K562 (cell line): ENCODE results near the gene EFHC1. TPM values are rescaled to one million over a fixed set of nuclear protein-coding genes. Genes with fewer than 3 reads are reported as not detected.

Source experiments
- CGGBP1 ChIP-seq: fragments of 250-450 bp; sonication (Bioruptor Pico); IDR thresholded peaks from 2 replicates; pipeline ENCODE4 v1.9.0; 2021; ENCODE audit warnings: mild to moderate bottlenecking
- FOXJ2 ChIP-seq: fragments of 200-800 bp; sonication (Bioruptor generic); IDR thresholded peaks from 2 replicates; pipeline ENCODE4 v1.6.1; 2016; ENCODE audit warnings: missing genetic modification characterization, missing compliant biosample characterization
- GABPA ChIP-seq: fragments of 200-800 bp; sonication (Bioruptor generic); conservative IDR thresholded peaks from 2 replicates; pipeline ENCODE4 v1.6.1; 2016; ENCODE audit warnings: low read depth, missing genetic modification characterization, missing compliant biosample characterization
- GABPB2 ChIP-seq: fragments of 250-450 bp; sonication (Bioruptor Pico); conservative IDR thresholded peaks from 2 replicates; pipeline ENCODE4 v1.5.1; 2021; ENCODE audit warnings: mild to moderate bottlenecking
- HNRNPL ChIP-seq: fragments of 200-400 bp; formaldehyde crosslinking; IDR thresholded peaks from 2 replicates; pipeline ENCODE4 v1.6.1; 2017; ENCODE audit warnings: low read depth, mild to moderate bottlenecking, low read length
- POU5F1 ChIP-seq: fragments of 150-350 bp; IDR thresholded peaks from 2 replicates; pipeline ENCODE4 v1.6.1; 2014; ENCODE audit warnings: borderline replicate concordance, low read length, low read depth, mild to moderate bottlenecking; ENCODE audit not compliant: partially characterized antibody
- RBBP5 ChIP-seq: fragments of 200-600 bp; sonication (generic); IDR thresholded peaks from 2 replicates; pipeline ENCODE4 v1.6.1; 2012; ENCODE audit warnings: borderline replicate concordance, mild to moderate bottlenecking, low read length, control low read depth, inconsistent platforms; ENCODE audit not compliant: insufficient read depth, poor library complexity, severe bottlenecking
- SMAD2 ChIP-seq: fragments of 150-350 bp; IDR thresholded peaks from 2 replicates; pipeline ENCODE4 v1.6.1; 2014; ENCODE audit warnings: low read depth, mild to moderate bottlenecking, low read length
- ZC3H4 ChIP-seq: sonication (generic); formaldehyde crosslinking; IDR thresholded peaks from 2 replicates; pipeline ENCODE4 v1.9.0; 2021; ENCODE audit warnings: missing genetic modification reagents, borderline replicate concordance
- ZHX1 ChIP-seq: fragments of 150-350 bp; conservative IDR thresholded peaks from 2 replicates; pipeline ENCODE4 v1.6.1; 2014; ENCODE audit warnings: low read length
- ZNF282 ChIP-seq: sonication (generic); formaldehyde crosslinking; IDR thresholded peaks from 2 replicates; pipeline ENCODE4 v1.8.1; 2023; ENCODE audit warnings: missing genetic modification reagents
- ZNF311 ChIP-seq: fragments of 250-450 bp; sonication (Bioruptor Pico); IDR thresholded peaks from 2 replicates; pipeline ENCODE4 v1.4.0; 2020; ENCODE audit warnings: mild to moderate bottlenecking, moderate library complexity
- polyA plus RNA-seq, 8 experiments: library from polyadenylated mRNA; depleted of rRNA in 4 of 8; stranded (reverse) in 5 of 8; unstranded in 3 of 8; fragments of >200 nt; fragmentation: Nextera tagmentation in 2 of 8; fragmentation: Illumina TruSeq in 1 of 8; extraction: Ambion mirVana in 2 of 8; extraction: Trizol in 1 of 8; gene quantifications; 2 replicates each; pipeline versions ENCODE4 v1.2.1 to v1.2.3, GENCODE V29; 2011 to 2014; ENCODE audit warnings: inconsistent platforms in 1 of 8, missing spikeins in 1 of 8
- total RNA-seq, 7 experiments: library from RNA; depleted of rRNA in 6 of 7; stranded (reverse); fragments of >200 nt in 6 of 7; fragmentation: Illumina TruSeq in 2 of 7; extraction: Trizol in 2 of 7; gene quantifications; 2 replicates each; pipeline versions ENCODE4 v1.2.1 to v1.2.3, GENCODE V29; 2011 to 2021; ENCODE audit warnings: low replicate concordance in 1 of 7
- TF ChIP-seq, protein P1 (sequence below): fragments of 450-650 bp; conservative IDR thresholded peaks from 2 replicates; pipeline ENCODE4 v1.6.1; 2016; ENCODE audit warnings: missing genetic modification characterization, low read depth, mild to moderate bottlenecking, control low read depth, missing compliant biosample characterization
- TF ChIP-seq, protein P2 (sequence below): IDR thresholded peaks from 2 replicates; pipeline ENCODE4 v1.6.1; 2016; ENCODE audit warnings: missing genetic modification characterization, missing compliant biosample characterization

EFHC1 gene
- total and polyA plus RNA-seq, 9 of the 15 experiments (the other 6 are each of a cell fraction or from before 2014, with no cell fraction given), result 9.5 to 31.0 (median 14.9) TPM

DNA sequence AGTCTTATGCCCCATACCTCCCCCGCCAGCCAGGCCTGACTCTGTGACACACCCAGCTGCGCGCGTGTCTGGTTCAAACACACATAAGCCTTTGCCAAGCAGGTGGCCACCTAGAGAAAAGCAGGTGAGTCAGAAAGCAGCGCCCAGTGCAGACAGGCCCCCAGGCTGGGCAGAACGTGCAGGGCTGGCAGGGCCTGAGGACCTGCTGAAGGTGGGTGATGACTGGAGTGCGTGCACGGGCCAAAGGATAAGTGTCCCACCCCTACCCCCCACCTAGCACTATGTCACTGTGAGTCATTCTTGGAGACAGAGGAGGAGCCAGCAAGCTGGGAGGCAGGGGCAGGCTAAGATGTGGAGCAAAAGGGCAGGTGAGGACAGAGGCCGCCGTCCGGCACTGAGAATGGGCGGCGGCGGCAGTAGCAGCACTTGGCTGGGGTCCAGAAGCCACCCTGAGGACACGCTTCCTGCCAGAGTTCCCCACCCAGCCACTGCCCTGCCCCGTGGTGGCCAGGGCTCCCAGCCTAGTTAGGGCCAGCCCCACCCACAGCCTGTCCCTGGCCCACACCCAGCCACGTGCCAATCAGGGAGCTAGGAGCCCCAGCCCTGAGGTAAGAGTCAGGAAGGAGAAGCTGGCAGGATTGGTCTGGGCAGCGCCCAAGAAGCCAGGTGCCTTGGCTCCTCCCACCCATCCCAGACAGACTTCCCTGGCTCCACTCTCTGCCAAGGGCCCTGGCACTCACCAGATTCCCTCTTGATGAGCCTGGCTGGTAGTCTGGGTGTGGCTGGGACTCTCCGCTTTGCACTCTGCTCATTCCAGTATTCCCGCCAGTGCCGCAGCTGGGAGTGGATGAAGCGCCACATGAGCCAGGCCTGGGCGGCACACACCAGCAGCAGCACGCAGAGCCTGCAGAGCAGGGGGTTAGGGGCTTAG lies 84.0 kb downstream of the EFHC1 start (continued):
- TF ChIP-seq RBBP5 (peak; percentile 65), HNRNPL (peak; percentile 46), CGGBP1 (CRISPR knock-in tag) (no peak), ZNF311 (no peak), FOXJ2 (tag) (no peak), POU5F1 (no peak), ZC3H4 (no peak), ZHX1 (no peak), GABPB2 (no peak), SMAD2 (no peak), GABPA (tag) (0 out of 2 replicates have a peak, but pooled peaks have one; percentile 29), ZNF282 (CRISPR knock-in tag) (no peak)
- TF ChIP-seq, protein P1, sequence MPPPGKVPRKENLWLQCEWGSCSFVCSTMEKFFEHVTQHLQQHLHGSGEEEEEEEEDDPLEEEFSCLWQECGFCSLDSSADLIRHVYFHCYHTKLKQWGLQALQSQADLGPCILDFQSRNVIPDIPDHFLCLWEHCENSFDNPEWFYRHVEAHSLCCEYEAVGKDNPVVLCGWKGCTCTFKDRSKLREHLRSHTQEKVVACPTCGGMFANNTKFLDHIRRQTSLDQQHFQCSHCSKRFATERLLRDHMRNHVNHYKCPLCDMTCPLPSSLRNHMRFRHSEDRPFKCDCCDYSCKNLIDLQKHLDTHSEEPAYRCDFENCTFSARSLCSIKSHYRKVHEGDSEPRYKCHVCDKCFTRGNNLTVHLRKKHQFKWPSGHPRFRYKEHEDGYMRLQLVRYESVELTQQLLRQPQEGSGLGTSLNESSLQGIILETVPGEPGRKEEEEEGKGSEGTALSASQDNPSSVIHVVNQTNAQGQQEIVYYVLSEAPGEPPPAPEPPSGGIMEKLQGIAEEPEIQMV (tag), result no peak
- TF ChIP-seq, protein P2, sequence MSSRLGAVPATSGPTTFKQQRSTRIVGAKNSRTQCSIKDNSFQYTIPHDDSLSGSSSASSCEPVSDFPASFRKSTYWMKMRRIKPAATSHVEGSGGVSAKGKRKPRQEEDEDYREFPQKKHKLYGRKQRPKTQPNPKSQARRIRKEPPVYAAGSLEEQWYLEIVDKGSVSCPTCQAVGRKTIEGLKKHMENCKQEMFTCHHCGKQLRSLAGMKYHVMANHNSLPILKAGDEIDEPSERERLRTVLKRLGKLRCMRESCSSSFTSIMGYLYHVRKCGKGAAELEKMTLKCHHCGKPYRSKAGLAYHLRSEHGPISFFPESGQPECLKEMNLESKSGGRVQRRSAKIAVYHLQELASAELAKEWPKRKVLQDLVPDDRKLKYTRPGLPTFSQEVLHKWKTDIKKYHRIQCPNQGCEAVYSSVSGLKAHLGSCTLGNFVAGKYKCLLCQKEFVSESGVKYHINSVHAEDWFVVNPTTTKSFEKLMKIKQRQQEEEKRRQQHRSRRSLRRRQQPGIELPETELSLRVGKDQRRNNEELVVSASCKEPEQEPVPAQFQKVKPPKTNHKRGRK, result no peak
